Pulmonary artery endothelial cell (primary cell): ENCODE data around the gene ADAMTS15. TPM values are rescaled to one million over a fixed set of nuclear protein-coding genes. Genes with fewer than 3 reads are reported as not detected.
"Not testable (repeated sequence)": the region's sequence is repeated elsewhere in the genome, so short reads cannot be mapped to it uniquely, and the experiment has no call there.

Experiments used
- DNase-seq: peaks from one replicate; pipeline ENCODE4 v3.0.0-alpha.2; 2011; ENCODE audit warnings: low read depth, low spot score
- total RNA-seq: library from RNA; depleted of rRNA; stranded (reverse); fragments of >200 nt; gene quantifications from 2 replicates; pipeline ENCODE4 v1.2.3, GENCODE V29; 2014

Gene ADAMTS15
- total RNA-seq, 1 donor from 2014 or later, result 0.07 TPM

DNA sequence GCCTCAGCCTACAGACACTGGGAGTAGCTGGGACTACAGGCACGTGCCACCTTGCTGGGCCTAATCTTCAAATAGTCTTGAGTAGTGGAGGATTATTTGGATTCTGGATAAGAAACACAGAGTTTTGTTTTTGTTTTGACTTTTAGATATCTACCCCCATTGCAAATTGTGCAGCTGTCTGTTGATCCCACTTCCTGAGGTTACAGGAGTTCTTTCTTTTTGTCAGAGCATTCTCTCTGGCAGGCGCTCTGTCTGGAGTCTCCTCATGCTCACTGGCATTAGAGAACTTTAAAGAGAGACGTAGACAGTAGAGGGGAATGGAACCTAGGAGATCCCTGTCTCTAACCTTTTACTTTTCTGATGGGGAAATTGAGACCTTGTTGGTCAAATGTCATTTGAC lies 12.3 kb upstream of the ADAMTS15 start:
- no peak for DNase-seq

DNA sequence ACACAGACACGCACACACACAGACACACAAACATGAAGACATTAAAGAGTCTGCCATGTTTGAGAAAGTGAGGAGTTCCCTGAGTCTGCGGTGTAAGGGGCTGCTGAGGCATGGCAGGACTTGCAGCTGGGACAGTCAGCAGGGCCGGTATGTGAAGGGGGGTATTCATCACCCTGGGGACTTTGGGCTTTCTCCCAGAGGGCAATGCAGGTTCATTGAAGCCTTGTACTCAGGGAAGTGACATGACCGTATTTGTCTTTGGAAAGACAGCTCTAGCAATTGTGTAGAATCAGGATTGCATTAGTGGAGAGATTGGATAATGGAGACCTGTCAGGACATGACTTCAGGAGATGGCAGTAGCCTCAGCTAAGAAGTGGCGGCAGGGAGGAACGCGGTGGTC lies 10.6 kb upstream of the ADAMTS15 start:
- DNase-seq, result no peak

DNA sequence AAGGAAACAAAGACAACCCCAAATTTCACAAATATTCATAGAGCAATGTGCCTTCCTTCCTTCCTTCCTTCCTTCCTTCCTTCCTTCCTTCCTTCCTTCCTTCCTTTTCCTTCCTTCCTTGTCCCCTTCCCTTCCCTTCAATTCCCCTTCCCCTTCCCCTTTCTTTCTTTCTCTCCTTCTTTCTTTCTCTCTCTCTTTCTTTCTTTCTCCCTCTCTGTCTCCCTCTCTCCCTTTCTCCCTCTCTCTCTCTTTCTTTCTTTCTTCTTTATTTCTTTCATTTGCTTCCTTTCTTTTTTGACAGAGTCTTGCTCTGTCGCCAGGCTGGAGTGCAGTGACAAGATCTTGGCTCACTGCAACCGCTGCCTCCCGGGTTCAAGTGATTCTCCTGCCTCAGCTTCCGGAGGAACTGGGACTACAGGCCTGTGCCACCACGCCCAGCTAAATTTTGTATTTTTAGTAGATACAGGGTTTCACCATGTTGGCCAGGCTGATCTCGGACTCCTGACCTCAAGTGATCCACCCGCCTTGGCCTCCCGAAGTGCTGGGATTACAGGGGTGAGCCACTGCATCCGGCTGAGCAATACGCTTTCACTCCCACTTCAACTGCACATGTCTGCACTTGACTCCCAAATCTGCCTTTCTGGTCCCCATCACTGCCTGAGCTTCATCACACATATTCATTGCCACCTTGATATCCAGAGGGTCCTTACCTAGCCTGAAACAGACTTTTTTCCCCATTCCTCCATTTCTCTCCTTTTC lies 9.9 kb upstream of the ADAMTS15 start:
- DNase-seq, result not testable (repeated sequence)

DNA sequence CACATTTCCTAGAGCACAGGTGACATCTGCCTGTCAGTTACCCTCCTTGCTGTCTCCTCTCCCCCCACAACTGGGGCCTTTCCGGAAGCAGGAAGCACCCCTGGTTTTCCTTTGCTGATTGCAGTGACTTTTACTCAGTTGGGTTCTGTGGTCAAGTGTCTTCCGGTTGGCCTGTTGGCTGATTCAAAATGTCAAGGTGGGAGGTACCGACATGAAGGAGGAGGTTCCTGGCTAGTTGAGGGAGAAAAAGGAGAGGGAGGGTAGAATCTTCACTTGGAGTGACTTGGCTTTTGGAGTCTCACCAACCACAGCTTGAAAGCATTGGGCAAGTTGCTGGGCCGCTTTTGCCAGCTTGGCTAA lies 9.3 kb upstream of the ADAMTS15 start:
- DNase-seq, result no peak

DNA sequence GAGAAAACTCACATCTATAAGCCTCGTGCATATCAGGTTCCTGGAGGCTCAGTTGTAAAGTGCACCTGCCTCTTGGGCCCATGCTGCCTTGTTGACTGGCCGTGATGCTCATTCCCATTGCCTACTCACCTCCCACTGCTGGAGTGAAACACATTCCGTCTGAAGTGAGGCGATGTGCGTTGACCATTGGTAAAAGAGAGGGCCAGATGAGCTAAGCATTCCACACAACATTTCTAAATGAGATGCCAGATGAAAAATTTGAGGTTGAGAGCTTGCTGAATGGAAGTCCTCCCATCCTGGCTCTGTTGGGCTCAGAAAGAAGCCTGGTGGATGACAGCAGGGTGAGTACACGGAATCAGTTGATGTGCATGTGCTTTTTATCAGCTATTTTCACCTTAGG lies 8.6 kb upstream of the ADAMTS15 start:
- DNase-seq, result no peak

DNA sequence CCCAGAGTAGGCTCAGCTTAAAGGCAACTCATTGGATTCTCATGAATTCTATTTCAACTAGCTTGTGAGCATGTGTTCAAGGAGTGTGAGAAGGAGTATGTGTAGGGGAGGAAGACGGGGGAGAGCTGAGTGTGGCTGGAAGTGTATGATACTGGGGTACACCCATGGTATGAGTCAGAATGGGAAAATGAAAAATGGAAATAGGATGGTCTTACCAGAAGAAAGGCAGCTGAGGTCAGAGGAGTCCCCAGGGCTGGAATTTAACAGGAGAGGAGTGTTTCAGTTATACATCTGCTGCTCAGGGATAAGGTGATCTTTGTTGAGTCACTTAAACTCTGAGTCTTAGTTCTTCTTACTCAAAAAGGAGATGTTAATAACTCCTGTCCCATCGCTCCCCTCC lies 6.7 kb upstream of the ADAMTS15 start:
- DNase-seq, result no peak

DNA sequence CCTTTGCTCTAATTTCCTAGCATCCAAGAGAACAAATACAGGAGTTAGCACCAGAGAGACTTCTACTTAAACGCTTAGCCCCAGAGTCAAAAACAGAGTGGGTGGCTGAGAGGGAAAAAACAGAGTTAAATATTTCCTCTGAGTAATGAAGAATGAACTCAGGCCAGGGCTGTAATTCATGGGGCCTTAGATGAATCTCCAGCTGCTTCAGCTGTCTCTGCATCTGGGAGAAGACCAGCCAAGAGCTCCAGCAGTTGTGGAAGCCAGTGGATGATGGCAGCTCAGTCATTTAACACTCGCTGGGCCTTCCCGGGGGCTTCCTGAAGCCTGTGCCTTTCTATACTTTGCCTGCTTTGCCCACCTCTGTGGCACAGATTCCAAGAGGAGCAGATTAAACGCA lies 5.7 kb upstream of the ADAMTS15 start:
- DNase-seq, result no peak

DNA sequence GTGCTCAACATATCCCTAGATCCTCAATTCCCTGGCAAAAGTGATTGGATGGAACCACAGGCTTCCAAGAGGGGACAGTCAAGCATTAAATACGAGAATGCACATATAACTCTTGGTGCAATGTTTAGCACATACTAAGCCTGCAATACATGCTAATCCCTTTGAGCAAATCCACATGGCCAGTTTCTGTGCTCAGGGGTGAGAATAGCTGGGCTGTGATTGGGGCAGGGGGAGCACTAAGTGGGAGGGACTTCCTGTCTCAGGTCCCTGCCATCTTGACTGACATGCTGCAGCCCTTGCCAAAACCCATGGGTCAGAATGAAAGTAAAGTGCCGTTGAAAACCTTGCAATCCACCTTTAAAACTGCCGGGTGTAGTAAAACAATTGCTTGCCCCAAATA lies 2.7 kb upstream of the ADAMTS15 start:
- DNase-seq, result no peak

DNA sequence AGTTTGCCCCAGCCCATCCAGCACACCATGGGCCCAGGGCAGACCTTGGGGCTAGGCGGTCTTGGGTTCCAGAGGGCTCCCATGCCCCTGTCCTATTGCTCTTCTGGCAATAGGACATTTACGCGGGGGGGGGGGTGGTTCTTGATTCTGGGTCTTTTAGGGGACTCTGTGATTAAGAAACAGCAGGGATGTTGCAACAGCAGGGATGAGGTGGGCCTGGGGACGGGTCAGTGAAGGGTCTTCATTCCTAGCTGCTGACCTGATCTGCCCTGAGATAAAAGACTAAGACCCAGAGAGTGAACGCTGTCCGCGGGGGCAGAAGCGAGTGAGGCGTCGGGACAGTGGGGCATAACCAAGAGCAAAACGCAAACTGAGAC lies 418 bp upstream of the ADAMTS15 start:
- DNase-seq, result no peak

DNA sequence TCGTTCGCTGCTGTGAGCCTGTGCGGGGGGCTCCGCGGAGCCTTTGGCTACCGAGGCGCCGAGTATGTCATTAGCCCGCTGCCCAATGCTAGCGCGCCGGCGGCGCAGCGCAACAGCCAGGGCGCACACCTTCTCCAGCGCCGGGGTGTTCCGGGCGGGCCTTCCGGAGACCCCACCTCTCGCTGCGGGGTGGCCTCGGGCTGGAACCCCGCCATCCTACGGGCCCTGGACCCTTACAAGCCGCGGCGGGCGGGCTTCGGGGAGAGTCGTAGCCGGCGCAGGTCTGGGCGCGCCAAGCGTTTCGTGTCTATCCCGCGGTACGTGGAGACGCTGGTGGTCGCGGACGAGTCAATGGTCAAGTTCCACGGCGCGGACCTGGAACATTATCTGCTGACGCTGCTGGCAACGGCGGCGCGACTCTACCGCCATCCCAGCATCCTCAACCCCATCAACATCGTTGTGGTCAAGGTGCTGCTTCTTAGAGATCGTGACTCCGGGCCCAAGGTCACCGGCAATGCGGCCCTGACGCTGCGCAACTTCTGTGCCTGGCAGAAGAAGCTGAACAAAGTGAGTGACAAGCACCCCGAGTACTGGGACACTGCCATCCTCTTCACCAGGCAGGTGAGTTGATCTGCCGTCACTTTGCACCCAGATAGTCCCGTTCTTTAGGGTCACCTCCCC lies 1.0 kb downstream of the ADAMTS15 start:
- no peak for DNase-seq

DNA sequence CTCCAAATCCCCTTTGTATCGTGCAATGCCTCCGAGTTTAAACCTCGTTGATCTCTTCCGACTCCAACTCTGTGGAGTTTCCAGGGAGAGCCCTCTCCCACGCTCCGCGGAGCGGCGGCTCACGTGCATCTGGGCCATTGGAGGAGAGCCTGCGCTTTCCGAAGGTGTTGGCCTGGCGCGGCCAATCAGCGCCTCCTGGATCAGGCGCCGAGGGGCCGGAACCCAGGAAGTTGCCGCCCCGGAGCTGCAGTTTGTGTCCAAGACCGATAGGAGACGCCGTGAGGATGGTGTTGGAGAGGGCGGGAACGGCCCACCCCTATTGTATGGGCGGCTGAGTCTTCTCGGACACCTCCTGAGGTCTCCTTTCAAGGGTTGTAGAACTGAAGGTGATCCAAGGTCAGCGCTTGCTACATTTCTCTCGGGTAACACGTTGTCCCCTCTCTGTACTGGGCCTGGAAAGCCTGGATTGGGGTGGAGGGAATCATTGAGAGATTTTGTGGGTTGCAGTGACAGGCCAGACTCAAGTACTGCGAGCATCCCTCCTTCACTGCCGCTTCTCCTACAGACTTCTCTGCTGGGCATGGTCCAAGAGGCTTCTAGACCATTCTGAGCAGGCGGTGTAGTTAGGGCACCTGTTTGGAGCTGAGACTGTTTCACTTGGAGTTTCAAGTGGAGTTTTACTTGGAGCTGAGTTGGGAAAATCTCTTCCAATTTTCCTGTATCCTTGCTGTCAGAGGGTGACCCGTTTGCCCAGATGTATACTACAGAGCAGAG lies 1.7 kb downstream of the ADAMTS15 start:
- DNase-seq, result no peak

DNA sequence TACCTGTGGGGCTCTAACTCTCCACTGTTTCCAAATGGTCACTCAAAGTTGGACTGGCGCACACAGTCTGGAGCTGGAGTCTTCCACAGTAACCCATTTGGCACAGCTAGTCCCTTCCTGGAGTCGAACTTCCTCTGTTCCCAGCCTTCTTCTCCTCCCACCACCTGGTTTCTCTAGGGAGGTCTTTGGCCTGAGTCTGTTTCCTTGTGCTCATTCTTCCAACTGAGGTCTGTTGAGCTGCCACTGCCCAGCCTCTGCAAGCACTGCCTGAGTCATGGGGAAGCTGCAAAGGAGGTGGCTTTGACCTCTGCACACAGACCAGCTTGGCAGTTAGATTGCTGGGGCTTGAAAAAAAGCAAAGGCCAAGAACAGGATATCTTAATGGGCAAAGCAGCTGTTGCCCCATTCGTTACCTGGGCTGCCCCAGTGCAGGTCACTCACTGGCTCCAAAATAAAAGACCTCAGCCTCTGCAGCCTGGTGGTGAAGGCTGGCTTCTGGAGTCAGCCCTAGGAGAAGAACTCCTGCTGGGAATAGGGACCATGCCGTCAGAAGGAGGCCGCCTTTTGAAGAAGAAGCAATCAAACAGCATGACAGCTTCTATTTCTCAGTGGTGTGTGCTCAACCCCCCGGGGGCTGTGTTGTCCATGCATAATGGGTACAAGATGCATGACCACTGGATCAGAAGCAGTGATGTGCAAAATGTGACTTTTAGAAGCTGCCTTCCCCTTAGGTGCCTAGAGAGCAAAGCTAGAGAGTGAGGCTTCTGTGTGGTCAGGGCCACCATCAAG lies 3.0 kb downstream of the ADAMTS15 start:
- no peak for DNase-seq

DNA sequence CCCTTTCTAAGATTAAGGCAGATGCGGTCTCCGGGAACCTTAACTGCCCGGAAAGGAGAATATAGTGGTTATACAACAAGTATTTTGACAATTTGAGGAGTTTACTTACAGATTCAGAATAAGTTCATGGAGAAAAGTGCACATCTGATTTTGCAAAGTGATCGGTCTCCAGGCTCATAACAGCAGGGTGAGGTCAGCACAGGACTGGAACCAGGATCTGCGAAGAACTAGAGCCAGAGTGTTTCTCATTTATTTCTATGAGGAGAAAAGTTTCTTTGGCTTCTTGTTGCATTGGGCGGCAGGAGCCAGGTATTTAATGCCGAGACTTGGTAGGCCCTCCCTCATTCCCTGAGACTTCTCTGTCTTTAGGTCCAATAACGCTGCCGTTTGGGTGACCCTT lies 3.7 kb downstream of the ADAMTS15 start:
- no peak for DNase-seq

DNA sequence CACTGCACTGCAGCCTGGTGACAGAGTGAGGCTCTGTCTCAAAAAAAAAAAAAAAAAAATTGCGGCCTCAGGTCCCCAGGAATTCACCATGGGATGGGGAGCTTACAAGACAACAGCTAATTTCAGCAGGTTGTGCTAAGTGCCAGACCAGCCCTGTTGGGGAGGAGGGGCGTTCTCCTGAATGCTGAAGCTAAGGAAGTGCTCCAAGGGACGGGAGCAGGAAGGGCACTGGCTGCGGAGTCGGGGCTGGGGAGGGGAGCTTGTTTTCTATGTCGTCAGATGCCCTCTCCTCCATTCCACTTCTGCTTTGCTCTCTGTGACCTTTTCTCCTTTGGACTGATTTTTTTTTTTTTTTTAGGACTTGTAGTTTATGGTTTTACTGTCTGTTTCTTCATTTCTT lies 4.5 kb downstream of the ADAMTS15 start:
- no peak for DNase-seq

DNA sequence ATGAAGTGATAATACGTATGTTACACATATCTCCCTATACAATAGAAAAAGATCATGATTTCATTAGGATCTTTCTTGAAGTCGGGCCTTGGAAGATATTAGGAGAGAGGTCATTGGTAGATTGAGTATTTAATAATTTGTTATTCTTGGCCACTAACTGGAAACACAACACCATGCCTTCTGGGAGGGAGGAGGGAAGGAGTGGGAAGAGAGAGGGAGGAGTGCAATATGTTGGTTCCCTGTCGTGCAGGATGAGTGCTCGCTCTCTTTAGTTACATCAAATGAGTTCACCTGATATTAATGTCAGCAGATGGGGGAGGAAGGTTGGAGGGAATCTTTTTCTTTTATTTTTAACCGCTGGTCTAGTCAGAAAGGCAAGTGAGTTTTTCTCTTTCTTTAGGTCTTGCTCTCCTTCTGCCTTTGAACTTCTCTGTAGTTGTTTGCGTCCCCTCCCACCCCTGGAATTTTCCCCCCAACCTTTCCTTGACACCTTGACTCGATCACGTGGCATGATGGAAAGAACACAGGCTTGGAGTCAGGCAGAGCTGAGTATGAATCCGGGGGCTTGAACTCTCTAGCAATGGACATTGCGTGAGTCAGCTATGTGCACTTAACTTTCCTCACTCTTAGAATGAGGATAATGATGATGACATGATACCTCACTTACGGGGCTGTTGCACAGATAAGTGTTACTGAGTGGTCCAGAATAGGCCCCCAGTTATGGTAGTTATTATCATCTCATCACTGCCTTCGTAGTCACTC lies 6.2 kb downstream of the ADAMTS15 start:
- DNase-seq, result no peak

DNA sequence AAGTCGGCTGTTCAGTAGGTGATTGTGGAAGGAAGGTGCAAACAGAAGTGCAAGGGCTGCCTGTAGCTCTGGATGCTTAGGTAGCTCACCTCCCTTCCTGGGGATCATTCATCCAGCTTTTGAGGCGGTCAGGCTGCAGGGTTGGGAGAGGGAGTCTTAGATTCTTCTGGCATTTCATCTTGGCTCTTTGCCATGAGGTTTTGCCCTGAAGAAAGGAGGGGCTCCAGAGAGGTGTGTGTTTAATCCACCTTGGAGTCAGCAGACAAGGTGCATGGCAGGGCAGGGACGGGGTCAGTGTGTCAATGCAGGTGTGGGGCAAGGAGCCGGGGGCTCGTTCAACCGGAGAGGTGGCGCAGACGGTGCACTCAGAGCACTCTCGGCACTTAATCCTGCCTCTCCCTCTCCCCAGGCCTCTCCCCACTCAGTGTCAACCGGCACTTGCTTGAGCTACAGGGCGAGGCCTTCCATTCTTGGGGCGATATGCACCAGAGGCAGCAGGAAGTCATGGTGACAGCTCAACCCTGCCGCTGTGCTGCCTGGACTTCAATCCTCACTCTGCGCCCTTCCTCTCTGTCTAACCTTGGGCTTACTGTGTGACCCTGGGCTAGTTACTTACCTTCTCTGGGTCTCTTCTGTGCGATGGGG lies 7.2 kb downstream of the ADAMTS15 start:
- DNase-seq, result no peak

DNA sequence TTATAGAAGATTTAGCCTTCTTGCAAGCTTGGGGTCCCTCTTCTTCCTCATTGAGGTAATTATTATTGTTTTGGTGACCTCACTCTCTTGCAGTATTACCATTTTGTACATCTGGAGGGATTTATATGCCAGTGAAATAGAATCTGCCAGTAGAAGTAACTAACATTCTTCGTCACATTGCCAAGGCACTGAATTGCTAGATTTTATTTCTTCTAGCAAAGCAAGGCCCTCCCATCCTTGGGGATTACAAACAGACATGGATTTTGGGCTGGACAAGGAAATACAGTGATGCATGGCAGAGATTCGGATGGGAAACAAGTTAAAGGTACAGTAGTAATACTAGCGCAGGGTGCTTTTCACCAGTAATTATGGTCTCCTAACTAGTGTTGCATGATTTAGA lies 7.8 kb downstream of the ADAMTS15 start:
- no peak for DNase-seq

DNA sequence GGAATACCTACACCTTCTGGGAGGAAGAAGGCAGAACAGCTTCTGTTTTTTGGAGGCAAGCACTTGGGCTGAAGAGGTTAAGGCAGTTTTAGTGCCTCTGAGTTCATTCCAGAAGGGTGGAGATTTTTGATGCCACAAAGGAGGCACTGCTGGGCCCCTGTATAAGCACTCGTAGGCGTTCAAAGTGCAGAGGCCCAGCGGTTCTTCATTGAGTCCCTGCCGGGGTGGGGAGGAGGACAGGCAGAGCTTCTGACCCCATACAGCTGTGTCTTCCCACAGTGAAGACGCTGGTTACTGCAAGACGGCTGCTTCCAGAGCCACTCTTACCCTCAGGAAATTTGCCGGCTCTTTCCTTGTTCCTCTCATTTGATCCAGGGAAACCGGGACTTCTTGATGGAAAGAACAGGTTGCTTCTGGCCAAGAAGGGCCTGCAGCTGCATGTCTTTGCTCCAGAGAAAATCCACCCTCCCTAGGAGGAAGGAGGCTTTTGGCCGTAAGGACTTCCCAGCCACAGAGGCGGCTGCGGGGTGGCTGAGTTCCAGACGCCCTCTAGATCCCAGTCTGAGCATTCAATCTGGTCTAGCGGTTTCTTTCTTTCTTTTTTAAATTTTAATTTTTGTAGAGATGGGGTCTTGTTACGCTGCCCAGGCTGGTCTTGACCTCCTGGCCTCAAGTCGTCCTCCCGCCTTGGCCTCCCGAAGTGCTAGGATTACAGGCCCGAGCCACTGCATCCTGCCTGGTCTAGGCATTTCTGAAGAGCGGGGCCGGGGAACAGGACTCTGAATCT lies 9.4 kb downstream of the ADAMTS15 start:
- no peak for DNase-seq

DNA sequence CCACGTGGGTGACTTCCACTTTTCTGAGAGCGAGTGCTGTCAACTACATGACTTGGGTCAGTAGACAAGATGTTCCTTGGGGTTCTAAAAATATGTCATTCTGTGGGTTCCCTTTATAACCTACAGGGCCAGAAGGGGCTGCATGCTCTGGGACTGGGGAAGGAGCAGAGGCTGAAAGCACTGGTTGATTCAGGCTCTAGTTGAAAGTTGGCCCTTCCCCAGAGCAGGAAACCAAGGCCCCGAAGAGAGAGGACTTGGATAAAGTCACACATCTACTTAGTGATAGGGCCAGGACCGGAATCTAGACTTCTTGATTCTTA lies 9.9 kb downstream of the ADAMTS15 start:
- DNase-seq, result no peak

DNA sequence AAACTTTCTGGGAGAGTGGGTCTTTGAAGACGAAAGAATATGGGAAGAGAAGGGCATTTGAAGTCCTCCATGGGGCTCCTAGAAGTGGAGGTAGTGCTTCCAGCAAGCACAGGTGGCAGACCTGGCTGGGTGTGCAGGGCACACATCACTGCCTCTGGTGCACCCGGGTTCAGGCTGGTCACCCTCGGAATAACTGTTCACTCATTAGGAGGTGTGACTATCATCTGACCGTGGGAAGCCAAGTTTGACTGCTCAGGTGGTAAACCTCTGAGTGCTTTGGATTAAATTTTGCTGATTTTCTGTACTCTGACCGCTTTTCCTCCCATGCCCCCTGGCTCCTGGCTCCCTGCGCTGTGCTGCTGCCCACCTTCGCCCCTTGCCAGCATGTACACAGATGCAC lies 11.1 kb downstream of the ADAMTS15 start:
- DNase-seq, result no peak
